GM12875 (cell line): ENCODE results near the gene PPIF.

Experiments
- H3K4me3 ChIP-seq: one replicate; pipeline ENCODE4 v1.5.1; 2011; ENCODE audit warnings: low read depth, low read length, control low read depth
- TF ChIP-seq, protein P1 (sequence below): IDR thresholded peaks from 2 replicates; pipeline ENCODE4 v1.5.1; 2011; ENCODE audit warnings: low read depth, mild to moderate bottlenecking, control low read depth, inconsistent platforms, low read length, moderate library complexity, borderline replicate concordance; ENCODE audit not compliant: insufficient read depth

Gene PPIF

DNA sequence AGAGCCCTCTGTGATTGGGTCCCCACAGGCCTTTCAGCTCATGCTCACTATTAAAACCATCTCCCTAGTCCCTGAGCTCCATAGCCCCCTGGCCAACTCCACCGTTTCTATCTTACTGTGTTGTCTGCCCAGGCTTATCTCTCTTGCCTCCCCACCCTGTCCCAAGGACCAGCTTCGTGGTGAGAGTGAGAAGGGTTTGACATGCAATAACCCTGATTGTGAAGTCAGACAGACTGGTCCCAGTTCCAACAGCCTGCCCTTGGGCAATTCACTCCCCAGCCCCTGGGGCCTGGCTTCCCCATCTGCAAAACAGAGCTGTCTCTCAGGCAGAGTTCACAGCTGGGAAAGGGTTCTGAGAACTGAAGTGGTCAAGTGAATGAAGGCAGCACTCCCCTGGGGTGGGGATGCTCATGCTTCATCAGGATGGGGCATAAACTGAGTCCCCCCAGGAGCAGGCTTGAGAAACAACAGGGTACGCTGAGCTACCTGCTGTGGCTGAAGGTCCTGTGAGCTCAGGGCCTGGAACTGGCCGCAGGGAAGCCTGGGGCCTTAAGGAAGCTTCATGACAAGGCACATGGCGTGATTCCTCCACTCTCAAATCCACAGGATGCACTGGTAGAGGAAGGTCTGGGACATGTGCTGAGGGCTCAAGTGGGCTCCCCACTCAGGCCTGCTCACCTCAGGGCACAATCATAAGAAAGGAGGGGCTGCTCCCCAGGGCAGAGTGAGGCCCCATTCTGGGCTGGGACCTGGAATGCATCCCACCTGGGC is 1.8 kb upstream of the PPIF start:
- TF ChIP-seq, protein P1, sequence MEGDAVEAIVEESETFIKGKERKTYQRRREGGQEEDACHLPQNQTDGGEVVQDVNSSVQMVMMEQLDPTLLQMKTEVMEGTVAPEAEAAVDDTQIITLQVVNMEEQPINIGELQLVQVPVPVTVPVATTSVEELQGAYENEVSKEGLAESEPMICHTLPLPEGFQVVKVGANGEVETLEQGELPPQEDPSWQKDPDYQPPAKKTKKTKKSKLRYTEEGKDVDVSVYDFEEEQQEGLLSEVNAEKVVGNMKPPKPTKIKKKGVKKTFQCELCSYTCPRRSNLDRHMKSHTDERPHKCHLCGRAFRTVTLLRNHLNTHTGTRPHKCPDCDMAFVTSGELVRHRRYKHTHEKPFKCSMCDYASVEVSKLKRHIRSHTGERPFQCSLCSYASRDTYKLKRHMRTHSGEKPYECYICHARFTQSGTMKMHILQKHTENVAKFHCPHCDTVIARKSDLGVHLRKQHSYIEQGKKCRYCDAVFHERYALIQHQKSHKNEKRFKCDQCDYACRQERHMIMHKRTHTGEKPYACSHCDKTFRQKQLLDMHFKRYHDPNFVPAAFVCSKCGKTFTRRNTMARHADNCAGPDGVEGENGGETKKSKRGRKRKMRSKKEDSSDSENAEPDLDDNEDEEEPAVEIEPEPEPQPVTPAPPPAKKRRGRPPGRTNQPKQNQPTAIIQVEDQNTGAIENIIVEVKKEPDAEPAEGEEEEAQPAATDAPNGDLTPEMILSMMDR, result no peak
- no peak overlapping the region for H3K4me3 ChIP-seq

DNA sequence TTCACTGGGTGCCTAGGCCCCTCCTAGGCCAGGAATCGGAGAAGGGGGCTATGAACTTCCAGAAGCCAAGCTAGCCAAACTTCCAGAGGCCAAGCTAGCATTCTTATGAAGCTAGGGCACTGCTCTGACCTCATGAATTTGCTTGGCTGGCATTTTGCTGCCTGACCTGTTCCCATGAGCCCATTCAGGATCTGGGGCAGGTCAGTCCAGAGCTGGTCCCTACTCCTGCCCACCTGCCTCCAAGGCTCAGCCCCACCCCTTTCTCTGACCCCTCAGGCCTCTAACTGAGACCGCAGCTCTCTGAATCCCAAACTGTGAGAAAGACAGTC is 1.3 kb upstream of the PPIF start:
- TF ChIP-seq, protein P1, result no peak
- H3K4me3 ChIP-seq, result no peak overlapping the region

DNA sequence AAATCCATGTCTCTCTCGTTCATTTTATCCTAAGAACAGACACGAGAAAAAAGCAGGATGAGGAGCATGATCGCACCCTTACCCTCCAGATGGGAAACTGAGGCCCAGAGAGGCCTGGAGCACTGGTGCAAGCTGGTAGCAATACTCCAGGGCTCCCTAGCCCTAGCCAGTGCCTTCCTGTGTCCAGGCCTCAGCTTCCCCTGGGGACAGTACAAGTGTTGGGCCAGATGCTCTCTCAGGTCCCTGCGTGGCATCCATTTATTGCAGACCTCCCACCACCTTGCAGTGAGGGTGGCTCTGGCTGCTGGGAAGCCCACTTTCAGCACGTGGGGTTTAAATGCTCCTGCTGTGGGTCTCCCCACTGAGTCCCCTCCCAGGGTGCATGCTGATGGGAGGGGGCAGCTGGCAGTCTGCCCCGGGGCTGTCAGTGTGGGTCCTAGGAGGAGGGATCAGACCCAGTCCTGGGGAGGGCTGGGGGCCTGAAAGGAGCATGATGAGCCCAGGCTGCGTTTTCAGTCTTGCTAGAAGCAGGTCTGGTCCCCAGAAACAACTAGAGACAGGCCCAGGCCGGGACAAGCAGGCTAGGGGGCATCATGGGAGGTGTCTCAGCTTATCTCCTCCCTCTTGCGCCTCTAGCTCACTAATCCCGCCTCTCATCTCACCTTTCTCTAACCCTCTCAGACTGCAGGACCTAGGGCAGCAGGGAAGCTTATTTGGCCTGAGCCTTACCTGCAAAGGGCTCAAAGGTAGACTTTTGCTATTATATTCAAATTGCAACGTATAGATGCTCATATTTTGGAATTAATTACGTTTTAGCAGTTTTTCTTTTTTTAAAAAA is 662 bp upstream of the PPIF start:
- TF ChIP-seq, protein P1, result no peak
- no peak overlapping the region for H3K4me3 ChIP-seq

DNA sequence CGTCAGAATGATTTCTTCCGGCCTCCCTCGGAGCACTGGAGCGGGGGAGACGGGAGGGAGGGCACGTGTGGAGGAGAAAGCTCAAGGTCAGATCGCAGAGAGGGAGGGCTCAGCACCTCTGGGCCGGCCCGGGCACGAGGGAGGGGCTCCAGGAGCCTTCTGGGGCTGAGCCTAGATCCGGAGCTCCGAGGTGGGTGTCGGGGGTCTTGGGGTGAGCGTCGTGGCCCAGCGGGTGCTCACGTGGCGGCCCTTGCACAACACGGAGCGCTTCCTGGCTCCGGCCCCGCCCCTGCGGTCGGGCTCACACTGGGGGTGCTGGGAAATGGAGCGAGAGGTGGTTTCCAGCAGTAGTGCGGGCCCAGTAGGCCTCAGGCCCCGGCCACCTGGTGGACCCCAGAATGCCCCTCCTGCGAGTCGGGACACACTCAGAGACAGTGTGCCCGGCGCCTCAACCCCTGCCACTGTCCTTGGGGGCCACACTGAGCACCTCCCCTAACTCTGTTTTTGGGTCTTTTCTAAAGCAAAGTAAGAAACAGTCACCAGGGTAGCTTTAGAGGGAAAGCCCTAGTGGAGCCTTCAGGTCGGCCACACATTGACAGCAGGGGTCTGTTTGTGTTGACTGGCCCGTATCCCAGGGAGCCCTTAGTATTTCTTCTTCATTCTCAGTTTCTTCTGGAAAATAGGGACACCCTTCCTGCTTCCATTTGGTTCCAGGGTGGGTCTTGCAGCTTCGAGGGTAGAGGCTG is 798 bp downstream of the PPIF start:
- TF ChIP-seq, protein P1, result no peak
- H3K4me3 ChIP-seq, result peak overlapping the region; percentile 85

DNA sequence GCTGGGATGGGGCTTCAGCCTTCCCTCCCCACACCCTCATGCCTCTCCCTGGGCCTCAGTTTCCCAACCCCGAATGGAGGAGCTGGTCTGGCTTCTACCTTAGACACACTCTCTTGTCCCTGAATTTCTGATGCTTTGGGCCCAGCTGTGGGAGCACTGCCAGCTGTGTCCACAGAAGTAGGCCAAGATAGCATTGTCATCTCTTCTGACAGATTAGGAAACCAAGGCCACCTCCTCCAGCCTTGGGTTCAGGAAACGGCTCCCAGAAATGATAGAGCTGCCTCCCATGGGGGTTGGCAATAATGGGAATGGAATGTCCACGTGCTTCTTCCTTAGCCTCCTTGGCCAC is 1.3 kb downstream of the PPIF start:
- peak overlapping the region; percentile 85 for H3K4me3 ChIP-seq
- TF ChIP-seq, protein P1, result no peak

DNA sequence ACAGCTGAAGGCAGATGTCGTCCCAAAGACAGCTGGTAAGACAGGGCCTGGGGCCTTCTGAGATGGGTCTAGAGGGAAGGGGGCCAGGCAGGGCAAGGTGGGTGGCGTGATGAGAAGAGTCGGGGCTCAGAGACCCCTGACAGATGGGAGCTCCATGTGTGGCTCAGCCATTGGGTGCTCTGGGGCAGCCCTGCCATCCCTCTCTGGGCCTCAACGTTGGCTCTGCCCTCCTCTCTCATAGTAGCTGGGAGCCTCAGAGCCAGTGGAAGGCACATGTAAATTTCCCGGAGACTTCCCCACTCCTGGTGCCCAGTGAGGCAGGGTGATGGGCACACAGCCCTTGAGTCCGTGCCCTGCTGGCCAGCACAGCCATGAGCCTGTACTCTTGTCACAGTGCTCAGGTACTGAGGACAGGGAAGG is 1.8 kb downstream of the PPIF start:
- H3K4me3 ChIP-seq, result peak overlapping the region; percentile 85
- TF ChIP-seq, protein P1, result no peak
